DMS53 treated with DMSO at 0.1 percent for 48 hours (cell line): ENCODE data around the gene CPVL.

Experiments used
- DNase-seq: peaks from one replicate; lab custom pipeline; 2025; ENCODE audit not compliant: unreplicated experiment; lab: John Stamatoyannopoulos, UW

CPVL gene

GRCh38 chr7:29007127-29007526 lies 139.2 kb downstream of the CPVL start:
- no peak for DNase-seq

GRCh38 chr7:29005829-29006228 lies 140.5 kb downstream of the CPVL start:
- DNase-seq: peak; percentile 16

GRCh38 chr7:29005406-29005805 lies 140.9 kb downstream of the CPVL start:
- no peak for DNase-seq

- no peak for DNase-seq
Observed at GRCh38 chr7:29003703-29004102, 142.6 kb downstream of the CPVL start.

GRCh38 chr7:29000717-29001076 lies 145.6 kb downstream of the CPVL start:
- no peak for DNase-seq

GRCh38 chr7:28999895-29000716 lies 146.2 kb downstream of the CPVL start:
- no peak for DNase-seq

- DNase-seq: no peak
Observed at GRCh38 chr7:28999427-28999826, 146.9 kb downstream of the CPVL start.

GRCh38 chr7:28998105-28998504 lies 148.2 kb downstream of the CPVL start:
- DNase-seq: no peak

GRCh38 chr7:28996836-28997235 lies 149.5 kb downstream of the CPVL start:
- DNase-seq: no peak

- no peak for DNase-seq
Observed at GRCh38 chr7:28993371-28993770, 153.0 kb downstream of the CPVL start.

GRCh38 chr7:28992798-28993197 lies 153.5 kb downstream of the CPVL start:
- no peak for DNase-seq

- DNase-seq: no peak
Observed at GRCh38 chr7:28990200-28990960, 156.0 kb downstream of the CPVL start.

- DNase-seq: no peak
Observed at GRCh38 chr7:28989211-28989980, 156.9 kb downstream of the CPVL start.

GRCh38 chr7:28988810-28989209 lies 157.5 kb downstream of the CPVL start:
- no peak for DNase-seq

- DNase-seq: no peak
Observed at GRCh38 chr7:28988091-28988490, 158.2 kb downstream of the CPVL start.

GRCh38 chr7:28986765-28987110 lies 159.6 kb downstream of the CPVL start:
- no peak for DNase-seq

- DNase-seq: no peak
Observed at GRCh38 chr7:28986028-28986764, 160.1 kb downstream of the CPVL start.

- no peak for DNase-seq
Observed at GRCh38 chr7:28984631-28985030, 161.7 kb downstream of the CPVL start.

GRCh38 chr7:28984217-28984616 lies 162.1 kb downstream of the CPVL start:
- DNase-seq: no peak

- DNase-seq: no peak
Observed at GRCh38 chr7:28983396-28984190, 162.7 kb downstream of the CPVL start.
